HG03175 (cell line): ENCODE results near the gene FCSK.
"Not testable (repeated sequence)": the region's sequence is repeated elsewhere in the genome, so short reads cannot be mapped to it uniquely, and the experiment has no call there.

Source experiments
- ATAC-seq: cut with Tn5 transposase; IDR thresholded peaks from one replicate; pipeline ENCODE4 v1.9.1; 2021; ENCODE audit warnings: mild to moderate bottlenecking, moderate library complexity; ENCODE audit not compliant: unreplicated experiment

Gene FCSK

GRCh38 chr16:70454222-70455034, at the start of gene FCSK:
FCSK (plus strand) TSS chr16:70454595; CDS start chr16:70463191, 8,596 bp downstream.
- ATAC-seq = peak; percentile 86

- not testable (repeated sequence) for ATAC-seq
Measured at GRCh38 chr16:70406104-70406503, 48.3 kb upstream of the FCSK start.

- no peak for ATAC-seq
Measured at GRCh38 chr16:70407811-70408274, 46.6 kb upstream of the FCSK start.

- no peak for ATAC-seq
Measured at GRCh38 chr16:70410734-70411133, 43.7 kb upstream of the FCSK start.

DNA sequence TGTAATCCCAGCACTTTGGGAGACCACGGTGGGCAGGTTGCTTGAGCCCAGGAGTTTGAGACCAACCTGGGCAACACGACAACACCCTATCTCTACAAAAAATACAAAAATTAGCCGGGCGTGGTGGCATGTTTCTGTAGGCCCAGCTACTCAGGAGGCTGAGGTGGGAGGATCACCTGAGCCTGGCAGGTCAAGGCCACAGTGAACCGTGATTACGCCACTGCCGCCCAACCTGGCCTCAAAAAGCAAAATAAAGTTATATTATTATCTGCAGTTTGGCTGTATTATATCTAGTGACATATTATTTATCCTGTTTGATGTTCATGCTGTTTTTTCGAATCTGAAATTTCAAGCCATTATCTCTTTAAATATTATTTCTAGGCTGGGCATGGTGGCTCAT, 42.0 kb upstream of the FCSK start:
- no peak for ATAC-seq

- ATAC-seq = not testable (repeated sequence)
Measured at GRCh38 chr16:70413572-70413971, 40.8 kb upstream of the FCSK start.

DNA sequence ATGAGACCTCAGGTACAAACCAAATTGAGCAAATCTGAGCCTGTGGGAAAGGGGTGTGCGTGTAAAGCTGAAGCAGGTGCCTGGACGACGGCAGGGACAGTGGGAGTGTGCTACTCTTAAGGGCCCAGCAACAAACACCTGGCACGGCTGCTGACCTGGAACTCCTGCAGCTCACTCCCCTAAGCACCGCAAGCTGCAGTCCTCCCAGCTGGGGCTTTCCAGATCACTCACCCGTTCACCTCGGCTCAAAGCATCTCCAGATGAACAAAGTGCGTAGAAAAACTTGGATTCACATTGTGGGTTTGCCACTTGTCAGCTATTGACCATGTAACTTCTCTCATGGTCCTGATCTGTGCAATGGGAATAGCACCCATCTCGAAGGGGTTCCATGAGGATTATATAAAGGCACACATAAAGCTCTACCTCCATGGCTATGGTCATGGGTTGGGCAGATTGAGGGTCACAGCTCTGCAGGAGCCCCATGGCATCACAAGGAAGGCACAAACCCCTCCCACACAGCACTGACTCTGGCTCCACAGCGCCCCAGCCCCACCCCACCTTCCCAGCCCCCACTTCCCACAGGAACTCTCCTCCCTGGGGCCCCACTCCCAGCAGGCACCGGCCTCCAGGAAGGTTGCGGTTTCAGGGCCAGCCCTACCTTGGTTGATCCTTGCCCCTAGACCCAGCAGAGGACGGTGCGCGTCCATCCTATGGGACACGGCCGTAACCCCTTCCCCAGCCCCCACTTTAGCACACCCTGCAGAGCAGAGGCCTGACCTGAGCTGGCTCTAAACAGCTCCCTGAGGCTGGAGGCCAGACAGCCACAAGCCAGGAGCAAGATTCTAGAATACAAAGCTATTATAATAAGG, 37.4 kb upstream of the FCSK start:
- ATAC-seq = peak; percentile 82

- ATAC-seq = no peak
Measured at GRCh38 chr16:70417661-70418060, 36.7 kb upstream of the FCSK start.

DNA sequence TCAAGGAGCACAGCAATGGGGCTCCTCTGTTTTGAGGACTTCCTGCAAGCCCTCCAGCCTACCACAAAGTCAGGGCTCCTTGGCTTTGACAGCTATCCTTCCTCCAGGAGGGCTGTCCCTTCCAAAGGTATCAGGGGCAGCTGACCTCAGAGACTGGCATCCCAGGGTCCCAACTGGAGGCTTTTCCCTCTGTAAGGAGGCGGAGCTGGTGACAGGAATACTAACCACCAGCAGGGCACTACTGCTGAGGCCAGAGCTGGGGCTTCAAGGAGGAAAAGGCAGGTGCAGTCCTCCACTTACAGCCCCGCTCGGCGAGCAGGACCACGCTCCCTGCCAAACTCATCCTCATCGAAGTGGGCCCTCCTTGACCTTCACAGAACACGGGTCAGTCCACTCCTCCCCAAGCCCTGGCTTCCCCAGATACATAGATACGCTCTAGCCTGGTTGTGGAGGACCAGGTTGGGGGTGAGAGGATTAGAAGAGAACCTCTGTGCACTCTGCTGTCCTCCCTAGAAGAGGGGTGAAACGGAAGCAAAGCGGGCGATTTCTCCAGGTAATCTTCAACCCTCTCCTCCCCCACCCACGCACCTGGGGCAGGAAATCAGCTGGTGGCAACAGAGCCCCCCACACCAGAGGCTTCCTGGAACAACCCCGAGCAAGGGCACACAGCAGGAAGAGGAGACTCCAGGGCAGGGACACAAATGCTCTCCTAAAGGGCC, 36.0 kb upstream of the FCSK start:
- no peak for ATAC-seq

GRCh38 chr16:70418993-70419318, 35.4 kb upstream of the FCSK start:
- no peak for ATAC-seq

DNA sequence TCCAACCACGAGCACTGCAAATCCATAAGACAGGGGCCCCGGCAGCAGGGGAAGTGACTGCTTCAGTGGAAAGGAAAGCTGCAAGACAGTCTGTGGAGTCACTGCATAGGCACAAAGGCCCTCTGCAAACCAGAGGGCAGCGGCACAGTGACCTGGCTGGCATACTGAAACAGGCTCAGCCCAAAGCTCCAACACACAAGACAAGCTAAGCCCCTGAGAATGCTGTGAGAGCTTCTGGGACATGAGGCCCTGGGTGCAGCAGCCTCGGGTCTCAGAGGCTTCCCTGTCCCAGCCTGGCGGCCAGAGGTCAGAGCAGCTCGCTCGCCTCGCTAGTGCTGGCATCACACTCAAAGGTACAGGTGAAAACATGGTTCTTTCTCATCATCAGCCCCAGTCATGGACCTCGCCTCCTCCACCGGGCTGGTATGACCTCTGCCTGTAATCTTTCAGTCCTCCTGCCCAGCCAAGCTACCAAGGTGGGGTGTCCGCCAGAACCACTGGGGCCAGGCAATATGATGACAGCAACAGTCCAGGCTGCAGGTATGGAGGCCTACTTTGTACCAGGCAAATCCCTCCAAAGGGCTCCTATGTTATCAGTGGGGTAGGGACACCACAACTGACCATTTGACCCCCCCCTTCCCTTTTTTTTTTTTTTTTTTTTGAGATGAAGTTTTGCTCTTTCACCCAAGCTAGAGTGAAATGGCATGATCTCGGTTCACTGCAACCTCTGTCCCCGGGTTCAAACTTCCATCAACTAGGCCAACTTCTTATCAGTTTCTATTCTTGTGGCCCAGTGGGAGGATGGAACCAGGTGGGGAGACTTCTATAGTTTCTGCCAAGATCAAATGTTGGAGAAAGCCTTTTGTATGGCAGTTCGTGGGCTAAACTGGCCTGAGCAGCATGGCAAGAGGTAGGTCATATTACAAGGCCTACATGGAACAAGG, 34.7 kb upstream of the FCSK start:
- no peak for ATAC-seq

DNA sequence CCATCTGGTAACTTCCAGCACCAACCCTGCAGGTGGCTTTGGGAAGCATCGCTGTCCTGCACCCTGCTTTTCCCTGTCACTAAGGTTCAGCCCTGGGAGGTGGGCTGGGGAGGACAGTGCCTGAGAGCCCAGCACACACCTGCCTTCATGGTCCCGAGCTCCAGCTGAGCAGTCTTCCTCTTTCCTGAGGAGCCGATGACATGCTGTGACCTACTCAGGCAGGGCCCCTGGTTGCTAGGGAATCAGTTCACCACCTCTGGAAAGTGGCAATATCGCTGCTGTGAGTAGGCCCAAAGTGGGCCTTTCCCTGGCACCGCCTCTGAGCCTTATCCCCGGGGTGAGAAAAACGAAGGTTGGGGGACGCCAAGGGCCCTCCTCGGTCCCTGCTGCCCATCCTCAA, 33.4 kb upstream of the FCSK start:
- ATAC-seq = no peak

DNA sequence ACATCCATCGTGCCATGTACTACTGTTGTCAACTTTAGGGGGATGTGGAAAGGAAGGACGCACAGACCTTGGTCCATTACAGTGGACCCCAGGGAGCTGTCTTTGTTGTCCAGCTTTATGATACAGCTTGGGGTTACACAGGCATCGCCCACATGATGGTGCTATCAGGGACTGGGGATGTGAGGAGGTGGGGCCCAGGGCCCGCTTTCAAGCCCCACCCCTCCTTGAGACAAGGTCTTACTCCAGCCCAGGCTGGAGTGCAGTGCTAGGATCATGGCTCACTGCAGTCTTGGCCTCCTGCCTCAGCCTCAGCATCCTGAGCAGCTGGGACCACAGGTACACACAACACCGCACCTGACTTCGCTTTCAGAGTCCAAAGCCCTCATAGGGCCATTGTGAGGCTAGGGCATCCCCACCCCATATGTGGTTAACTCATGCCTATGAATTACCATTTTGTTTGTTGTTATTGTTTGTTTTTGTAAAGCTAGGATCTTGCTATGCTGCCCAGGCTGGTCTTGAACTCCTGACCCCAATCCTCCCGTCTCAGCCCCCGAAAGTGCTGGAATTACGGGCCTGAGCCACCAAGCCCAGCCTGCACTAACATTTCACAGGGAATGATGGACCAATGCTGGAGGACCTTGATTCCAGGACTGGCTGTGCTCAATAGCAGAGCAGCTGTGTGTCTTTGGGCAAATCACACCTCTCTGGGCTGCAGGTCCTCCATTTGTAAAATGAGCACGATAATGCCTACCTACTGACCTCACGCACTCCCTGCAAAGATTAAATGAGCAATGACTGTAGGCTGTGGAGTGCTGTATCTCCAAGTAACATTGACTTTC, 32.7 kb upstream of the FCSK start:
- no peak for ATAC-seq

DNA sequence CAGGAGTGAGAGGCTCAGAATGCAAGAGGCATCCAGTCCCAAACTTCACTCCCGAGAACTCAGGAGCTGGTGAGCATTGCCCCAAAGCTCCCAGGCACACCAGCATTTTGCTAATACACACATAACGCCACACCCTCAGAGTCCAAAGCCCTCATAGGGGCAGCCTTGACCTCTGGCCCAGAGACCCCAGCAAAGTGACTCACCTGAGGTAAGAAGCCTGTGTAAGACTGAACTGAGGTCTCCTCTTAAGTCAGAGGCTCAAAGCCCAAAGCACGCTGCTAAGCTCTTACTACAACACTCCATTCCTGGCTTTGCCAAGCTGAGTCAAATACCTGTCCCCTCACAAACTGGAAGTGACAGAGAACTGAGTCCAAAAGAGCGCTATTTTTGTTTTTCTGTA, 31.9 kb upstream of the FCSK start:
- no peak for ATAC-seq

DNA sequence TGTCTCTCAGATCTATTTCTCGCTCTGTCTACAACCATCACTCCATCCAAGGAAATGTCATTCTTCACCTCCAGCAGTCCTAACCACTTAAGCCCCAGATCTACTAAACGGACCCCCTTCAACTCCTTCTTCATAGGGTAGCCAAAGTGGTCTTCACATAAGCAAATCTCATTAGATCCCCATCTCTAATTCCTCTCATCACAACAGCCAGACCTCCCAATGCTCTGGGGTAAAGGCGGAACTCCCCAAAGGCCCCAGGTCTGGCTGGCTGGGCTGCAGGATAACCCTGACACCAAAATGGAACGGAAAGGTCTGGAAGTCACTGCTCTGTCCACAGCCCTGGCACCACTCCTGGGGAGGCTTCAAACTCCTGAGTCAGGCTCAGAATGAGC, 26.6 kb upstream of the FCSK start:
- no peak for ATAC-seq

DNA sequence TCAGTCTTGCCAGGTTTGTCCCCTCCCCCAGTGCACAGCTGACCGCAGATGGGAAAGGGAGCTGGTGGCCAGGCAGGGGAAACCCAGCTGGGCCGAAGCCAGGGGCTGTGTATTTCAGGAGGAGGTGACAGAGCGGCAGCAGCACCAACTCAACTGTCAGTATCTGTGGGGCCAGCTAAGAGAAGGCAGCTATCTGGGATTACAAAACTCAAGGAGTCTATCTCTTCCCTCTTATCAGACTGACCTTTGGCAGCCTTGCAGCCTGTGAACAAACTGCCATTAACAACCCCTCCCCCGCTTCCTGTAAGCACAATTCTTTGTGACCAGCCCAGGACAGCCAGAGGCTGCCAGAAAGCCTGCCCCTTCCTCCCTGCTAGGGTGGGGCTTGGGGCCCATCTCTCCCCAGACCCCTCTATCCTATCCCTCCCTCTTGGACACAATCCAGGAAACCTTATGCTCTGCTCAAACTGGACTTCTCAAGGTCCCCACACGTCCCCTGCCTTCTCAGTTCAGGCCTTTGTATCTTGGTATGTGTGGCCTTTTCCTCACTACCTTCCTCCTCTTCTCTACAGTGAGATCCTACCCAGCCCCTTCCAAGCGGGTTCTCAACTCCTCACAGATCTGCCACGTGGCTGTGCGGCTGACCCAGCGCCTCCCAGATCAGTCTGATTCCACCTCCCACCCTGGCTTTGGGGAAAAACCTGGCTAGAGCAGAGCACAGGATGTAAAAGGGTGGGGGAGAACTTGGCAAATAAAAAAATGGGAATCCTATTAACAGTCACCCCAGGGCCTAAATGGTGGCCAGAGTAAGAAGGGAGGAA, 26.0 kb upstream of the FCSK start:
- no peak for ATAC-seq

- no peak for ATAC-seq
Measured at GRCh38 chr16:70429888-70430666, 24.3 kb upstream of the FCSK start.
